Mesodermal cell (in vitro differentiated cells): ENCODE measurements around the gene B3GNT4.

Experiments used
- H3K27ac ChIP-seq: 2 replicates; pipeline ENCODE4 v1.7.0; 2013; ENCODE audit warnings: mild to moderate bottlenecking, low read depth, low read length, moderate library complexity; ENCODE audit not compliant: severe bottlenecking
- H3K36me3 ChIP-seq: 2 replicates; pipeline ENCODE4 v1.7.1; 2013; ENCODE audit warnings: mild to moderate bottlenecking, low read length, moderate library complexity; ENCODE audit not compliant: control insufficient read depth, insufficient read depth
- H3K4me1 ChIP-seq: one replicate; pipeline ENCODE4 v1.7.1; 2013; ENCODE audit warnings: mild to moderate bottlenecking, low read length; ENCODE audit not compliant: insufficient read depth, control insufficient read depth, poor library complexity, severe bottlenecking
- H3K4me3 ChIP-seq: 2 replicates; pipeline ENCODE4 v1.7.0; 2013; ENCODE audit warnings: low read length, control low read depth, mild to moderate bottlenecking; ENCODE audit not compliant: insufficient read depth, poor library complexity, severe bottlenecking; ENCODE audit errors: extremely low read depth
- H3K9me3 ChIP-seq: 2 replicates; pipeline ENCODE4 v1.7.1; 2013; ENCODE audit warnings: mild to moderate bottlenecking, low read length, moderate library complexity; ENCODE audit not compliant: control insufficient read depth
- WGBS, 2 experiments: methylation state at CpG; one replicate each; pipeline ENCODE4 v1.1.5; 2013; ENCODE audit warnings: missing lambda C conversion rate in 2 of 2; ENCODE audit not compliant: insufficient coverage in 2 of 2; 5-methylcytosine and 5-hydroxymethylcytosine counted together

Gene B3GNT4

DNA sequence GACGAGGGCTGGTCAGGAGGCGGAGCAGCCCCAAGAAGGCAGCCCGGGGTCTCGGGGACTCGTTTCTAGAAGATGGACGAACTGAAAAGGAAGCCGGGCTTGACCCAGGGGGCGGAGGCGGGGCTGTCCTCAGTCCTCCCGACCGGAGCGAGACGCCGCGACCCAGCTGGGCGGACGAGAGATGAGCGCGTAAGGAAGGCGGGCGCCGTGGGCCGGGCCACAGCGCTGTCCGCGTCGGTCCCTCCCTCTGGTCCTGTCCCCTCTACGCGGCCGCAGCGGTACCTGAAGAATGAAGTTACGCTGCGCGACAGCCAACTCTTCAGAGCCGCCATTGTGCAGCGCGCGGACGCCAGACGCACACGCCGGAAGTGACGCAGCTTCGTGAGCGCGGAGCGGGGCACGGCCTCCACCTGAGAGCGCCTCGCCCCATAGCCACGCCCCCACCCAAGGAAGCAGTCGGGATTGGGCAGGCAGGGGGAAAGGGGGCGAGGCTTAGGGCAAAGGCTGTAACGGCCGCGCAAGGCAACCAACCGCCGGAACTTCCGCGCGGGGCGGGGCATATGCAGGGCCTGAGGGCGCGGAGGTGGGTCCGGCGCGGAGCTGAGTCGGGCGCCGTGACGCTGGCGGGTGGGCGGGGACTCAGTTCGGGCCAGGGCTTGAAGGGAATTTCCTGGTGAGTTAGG lies 22.3 kb downstream of the B3GNT4 start, which contains the start of gene DIABLO:
Gene DIABLO (minus strand): TSS at position 370 of the 683 bp plus-strand sequence. CDS start 38 bp downstream, at position 332.
- Histone ChIP-seq H3K27ac (peak within 1 kb of the TSS; percentile 98), H3K4me3 (peak within 1 kb of the TSS; percentile 97), H3K4me1 (peaks cover 21% of the 10 kb centered on the region), H3K9me3 (no peaks in the 10 kb centered on the region), H3K36me3 (peaks cover 48% of the 10 kb centered on the region)
- 0 to 1% methylated on average over 46 to 52 of the region's 74 CpGs for whole genome bisulfite sequencing, 2 experiments

DNA sequence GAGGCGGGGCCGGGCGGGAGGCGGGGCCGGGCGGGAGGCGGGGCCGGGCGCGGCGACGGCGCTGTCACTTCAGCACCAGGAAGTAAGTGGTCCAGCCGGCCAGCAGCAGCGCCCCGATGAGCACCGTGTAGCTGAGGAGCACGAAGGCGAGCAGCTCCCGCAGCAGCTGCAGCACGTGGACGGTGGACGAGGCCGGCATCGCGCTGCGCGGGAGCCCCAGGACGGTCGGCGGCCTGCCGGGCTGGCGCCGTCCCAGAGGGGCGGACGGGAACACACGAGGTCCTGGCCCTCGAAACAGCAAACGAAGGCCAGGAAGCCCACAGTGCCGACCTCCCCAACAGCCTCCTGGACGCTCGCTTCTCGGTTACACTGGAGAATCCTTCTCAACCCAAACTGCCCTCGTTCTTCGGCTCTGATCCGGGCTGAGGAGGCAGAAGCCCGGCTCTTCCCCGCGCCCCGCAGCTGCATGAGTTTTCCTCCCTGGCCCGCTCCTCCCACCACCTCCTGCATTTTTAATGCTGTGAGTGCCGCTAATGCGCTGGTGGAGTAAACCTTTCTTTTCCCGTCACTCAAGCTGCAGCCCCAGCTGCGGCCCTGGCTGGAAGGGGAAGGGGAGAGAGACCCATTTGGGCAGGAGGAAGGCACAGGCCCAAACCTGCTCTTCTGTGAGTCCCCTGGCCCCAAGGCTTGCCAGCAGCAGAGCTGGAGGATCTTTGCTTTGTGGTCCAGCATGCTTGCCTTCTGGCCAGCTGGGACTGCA lies 23.0 kb downstream of the B3GNT4 start:
- WGBS, 2 experiments: 31 to 32% methylated on average over 38 to 41 of the region's 55 CpGs
- Histone ChIP-seq H3K27ac (no peak overlapping the region), H3K4me3 (peak overlapping the region; percentile 1), H3K4me1 (peaks cover 21% of the 10 kb centered on the region), H3K9me3 (no peaks in the 10 kb centered on the region), H3K36me3 (peaks cover 48% of the 10 kb centered on the region)

GRCh38 chr12:122227341-122227740 lies 23.8 kb downstream of the B3GNT4 start:
- H3K4me1 ChIP-seq: peaks cover 21% of the 10 kb centered on the region
- H3K27ac ChIP-seq: no peak overlapping the region
- no peak overlapping the region for H3K4me3 ChIP-seq
- H3K36me3 ChIP-seq: peaks cover 49% of the 10 kb centered on the region
- H3K9me3 ChIP-seq: no peaks in the 10 kb centered on the region
- WGBS, 2 experiments: 95 to 96% methylated on average over 12 to 17 of the region's 17 CpGs

DNA sequence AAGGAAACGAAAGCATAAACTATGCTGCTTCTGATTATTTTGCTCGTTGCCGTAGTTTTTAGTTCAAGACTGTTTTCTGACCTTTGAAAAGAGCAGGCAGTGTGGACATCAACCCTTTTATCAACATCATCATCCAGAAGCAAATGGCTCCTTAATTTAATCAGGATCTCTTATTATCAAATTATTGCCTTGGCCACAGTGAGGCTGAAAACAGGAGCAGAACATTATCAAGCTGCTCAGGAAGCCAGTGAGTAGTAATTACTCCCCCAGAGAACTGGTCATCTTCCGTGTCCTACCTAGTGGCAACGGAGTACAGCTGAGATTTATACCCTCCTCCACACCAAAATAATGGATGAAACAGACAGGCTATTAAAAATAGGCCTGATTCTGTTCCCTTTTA lies 24.6 kb downstream of the B3GNT4 start:
- Histone ChIP-seq H3K4me3 (no peak overlapping the region), H3K27ac (no peak overlapping the region), H3K9me3 (no peaks in the 10 kb centered on the region), H3K4me1 (peaks cover 16% of the 10 kb centered on the region), H3K36me3 (peaks cover 46% of the 10 kb centered on the region)
- WGBS, 2 experiments: 98 to 100% methylated on average over 3 to 5 of the region's 5 CpGs

GRCh38 chr12:122230798-122231197 lies 27.3 kb downstream of the B3GNT4 start:
- H3K36me3 ChIP-seq: peaks cover 57% of the 10 kb centered on the region
- 73 to 79% methylated on average over 4 to 5 of the region's 6 CpGs for WGBS, 2 experiments
- no peak overlapping the region for H3K27ac ChIP-seq

DNA sequence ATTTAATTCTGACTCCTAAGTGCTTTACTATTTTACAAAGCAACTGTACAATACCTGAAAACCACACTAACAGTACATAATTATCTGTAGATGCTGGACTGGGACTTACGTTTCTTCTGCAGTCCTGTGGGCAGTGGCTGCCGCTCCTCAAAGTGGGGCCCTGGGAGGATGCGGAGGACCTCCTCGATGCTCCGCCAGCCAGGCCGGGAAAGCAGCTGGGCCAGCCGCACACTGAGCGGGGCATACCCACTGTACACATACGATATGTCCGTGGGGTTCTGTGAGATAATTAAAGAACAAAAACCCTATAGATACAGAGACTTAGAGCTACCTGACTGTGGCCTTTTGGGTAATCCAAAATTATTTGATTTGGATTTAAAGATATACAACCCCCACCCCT lies 29.2 kb downstream of the B3GNT4 start:
- no peak overlapping the region for H3K27ac ChIP-seq
- peaks cover 66% of the 10 kb centered on the region for H3K36me3 ChIP-seq
- no peaks in the 10 kb centered on the region for H3K4me1 ChIP-seq
- no peaks in the 10 kb centered on the region for H3K9me3 ChIP-seq
- 100% methylated on average over 5 to 6 of the region's 10 CpGs for WGBS, 2 experiments
- no peak overlapping the region for H3K4me3 ChIP-seq

More at GRCh38 chr12:122230798-122231197, 27.3 kb downstream of the B3GNT4 start:
- Histone ChIP-seq H3K4me3 (no peak overlapping the region), H3K9me3 (no peaks in the 10 kb centered on the region), H3K4me1 (no peaks in the 10 kb centered on the region)

GRCh38 chr12:122235741-122236140 lies 32.2 kb downstream of the B3GNT4 start:
- Histone ChIP-seq H3K9me3 (no peaks in the 10 kb centered on the region), H3K27ac (no peak overlapping the region), H3K4me3 (no peak overlapping the region), H3K36me3 (peaks cover 80% of the 10 kb centered on the region), H3K4me1 (no peaks in the 10 kb centered on the region)
- 87 to 89% methylated on average over 5 to 6 of the region's 7 CpGs for WGBS, 2 experiments

GRCh38 chr12:122238861-122239260 lies 35.4 kb downstream of the B3GNT4 start:
- H3K4me1 ChIP-seq: no peaks in the 10 kb centered on the region
- no peaks in the 10 kb centered on the region for H3K9me3 ChIP-seq
- 83 to 89% methylated on average over 1 to 2 of the region's 5 CpGs for WGBS, 2 experiments
- H3K36me3 ChIP-seq: peaks cover 77% of the 10 kb centered on the region
- H3K4me3 ChIP-seq: no peak overlapping the region
- no peak overlapping the region for H3K27ac ChIP-seq

DNA sequence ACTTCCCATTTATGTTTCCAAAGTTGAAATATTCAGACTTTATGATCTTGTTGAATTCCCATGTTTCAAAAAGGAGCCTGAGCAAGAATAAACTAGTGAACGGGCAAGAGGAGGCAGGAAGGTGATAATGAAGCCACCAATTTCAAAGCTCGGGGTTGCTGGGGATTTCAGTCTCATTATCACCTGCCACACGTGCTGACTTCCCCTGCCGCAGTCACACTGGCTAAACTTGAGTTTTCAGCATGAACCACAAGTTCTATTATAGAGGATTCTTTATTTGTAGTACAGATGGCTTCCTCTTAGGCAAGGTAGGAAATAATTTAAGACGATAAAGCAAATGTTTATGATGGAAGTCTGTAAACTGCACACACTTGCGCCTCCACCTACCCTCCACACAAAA lies 40.5 kb downstream of the B3GNT4 start:
- no peaks in the 10 kb centered on the region for H3K4me1 ChIP-seq
- H3K4me3 ChIP-seq: no peak overlapping the region
- WGBS, 2 experiments: 83 to 90% methylated on average over 1 to 4 of the region's 6 CpGs
- peaks cover 46% of the 10 kb centered on the region for H3K36me3 ChIP-seq
- H3K9me3 ChIP-seq: no peaks in the 10 kb centered on the region
- H3K27ac ChIP-seq: no peak overlapping the region

- Histone ChIP-seq H3K36me3 (peaks cover 44% of the 10 kb centered on the region), H3K4me1 (no peaks in the 10 kb centered on the region), H3K4me3 (no peak overlapping the region), H3K27ac (no peak overlapping the region), H3K9me3 (no peaks in the 10 kb centered on the region)
- WGBS, 2 experiments: 92 to 95% methylated on average over 5 to 7 of the region's 11 CpGs
Measured at GRCh38 chr12:122244565-122245371, 41.3 kb downstream of the B3GNT4 start.
